GM21360 (cell line): ENCODE results near the gene TRAPPC3L.
A peak's percentile ranks its signal among the peaks of the same experiment; 100 is the strongest.

Experiments used
- ATAC-seq: cut with Tn5 transposase; IDR thresholded peaks from one replicate; pipeline ENCODE4 v1.9.1; 2021; ENCODE audit warnings: mild to moderate bottlenecking, moderate library complexity; ENCODE audit not compliant: unreplicated experiment

Gene TRAPPC3L

GRCh38 chr6:116560130-116560529, 14.6 kb upstream of the TRAPPC3L start:
- no peak for ATAC-seq

DNA sequence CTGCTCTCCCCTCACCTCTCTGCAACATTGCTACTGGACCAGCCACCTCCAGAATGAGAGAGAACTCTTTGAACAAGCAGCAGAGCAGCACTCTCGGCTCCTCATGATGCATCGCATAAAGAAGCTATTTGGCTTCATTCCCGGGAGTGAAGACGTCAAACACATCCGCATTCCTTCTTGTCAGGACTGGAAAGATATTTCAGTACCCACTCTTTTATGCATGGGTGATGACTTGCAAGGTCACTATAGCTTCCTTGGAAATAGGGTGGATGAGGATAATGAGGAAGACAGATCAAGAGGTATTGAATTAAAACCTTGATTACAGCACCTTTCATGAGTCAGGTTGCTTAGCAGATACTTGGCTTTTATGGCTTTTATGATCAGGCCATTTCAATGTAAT, 12.4 kb upstream of the TRAPPC3L start:
- no peak for ATAC-seq

GRCh38 chr6:116556814-116557415, 11.4 kb upstream of the TRAPPC3L start:
- no peak for ATAC-seq

DNA sequence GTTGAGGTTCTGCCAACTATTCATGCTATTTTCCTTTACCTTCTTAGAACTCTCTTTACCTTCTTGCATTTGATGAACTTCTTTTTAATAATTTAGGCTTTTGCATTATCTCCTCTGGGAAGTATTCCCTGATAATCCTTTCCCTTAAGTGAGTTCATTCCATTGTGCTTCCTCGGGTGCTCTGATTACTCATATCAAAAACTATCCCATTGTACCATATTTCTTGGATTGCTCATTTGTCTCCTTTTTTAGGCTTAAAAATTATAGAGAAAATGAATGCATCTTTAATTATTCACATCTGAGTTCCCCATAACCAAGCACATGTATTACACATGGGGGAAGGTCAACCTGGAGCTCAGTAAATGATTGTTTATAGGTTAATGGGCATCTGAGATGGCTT, 10.6 kb upstream of the TRAPPC3L start:
- ATAC-seq: no peak

GRCh38 chr6:116553451-116553850, 8.0 kb upstream of the TRAPPC3L start, which contains the start of gene CALHM4:
Gene CALHM4 (plus strand): TSS chr6:116553751. CDS start chr6:116553794, 43 bp downstream.
- no peak for ATAC-seq

- no peak for ATAC-seq
These were observed 5.3 kb upstream of the TRAPPC3L start for GRCh38 chr6:116550796-116551195.

GRCh38 chr6:116547358-116547757, 1.9 kb upstream of the TRAPPC3L start:
- ATAC-seq: no peak

DNA sequence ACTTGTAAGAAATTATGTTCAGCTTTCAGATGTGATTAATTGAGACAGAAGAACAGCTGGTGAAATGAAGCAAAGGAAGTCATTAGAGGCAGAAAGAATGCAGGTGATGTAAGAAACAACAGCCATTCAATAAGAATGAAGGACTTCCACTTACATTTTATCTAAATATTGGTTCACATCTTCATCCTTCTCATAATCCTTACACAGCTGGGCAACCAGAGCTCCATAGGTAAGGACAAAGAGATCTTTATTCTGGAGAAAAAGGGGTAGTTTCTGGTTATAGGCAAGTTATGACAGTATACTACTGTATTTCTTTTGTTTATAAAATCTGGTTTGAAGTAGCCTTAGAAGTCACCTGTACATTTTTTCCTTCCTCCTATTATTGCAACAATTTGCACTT, 2.3 kb downstream of the TRAPPC3L start:
- ATAC-seq: no peak

GRCh38 chr6:116542426-116542825, 3.1 kb downstream of the TRAPPC3L start:
- ATAC-seq: no peak

GRCh38 chr6:116536216-116536621, 9.3 kb downstream of the TRAPPC3L start:
- peak; percentile 55 for ATAC-seq

GRCh38 chr6:116535109-116535508, 10.4 kb downstream of the TRAPPC3L start:
- ATAC-seq: no peak

DNA sequence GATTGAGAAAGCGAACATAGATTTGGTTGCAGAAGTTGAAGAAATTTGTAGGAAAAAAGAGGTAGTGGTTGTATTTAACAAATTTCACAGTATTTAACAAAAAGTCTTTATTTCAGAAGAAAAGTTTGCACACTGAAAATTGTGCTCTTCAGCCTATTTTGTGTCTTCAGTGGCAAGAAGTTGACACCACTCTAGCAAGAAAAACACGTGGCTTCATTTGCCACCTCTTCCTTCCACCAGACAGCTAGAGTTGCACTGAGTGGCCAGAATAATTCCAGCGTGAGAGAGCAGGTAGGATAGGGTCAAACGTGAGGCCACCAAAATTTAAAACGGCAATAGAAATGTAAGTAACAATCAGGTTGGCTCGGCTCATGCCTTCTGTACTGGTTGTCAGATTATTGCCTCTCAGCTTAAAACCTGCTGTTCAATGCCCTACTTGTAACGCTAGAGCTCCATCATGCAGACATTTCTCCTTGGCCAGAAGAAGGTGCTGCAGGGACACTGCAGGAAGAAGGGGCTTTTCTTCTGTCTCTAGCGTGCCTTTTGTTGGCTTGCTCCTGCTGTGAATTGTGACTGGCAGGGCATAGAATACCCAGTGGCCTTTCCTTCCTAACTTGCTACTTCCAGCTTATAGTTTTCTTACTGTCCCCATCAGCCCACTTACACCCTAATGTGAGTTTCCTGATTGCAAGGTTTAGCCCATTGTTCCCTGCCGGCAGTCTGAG, 12.1 kb downstream of the TRAPPC3L start:
- no peak for ATAC-seq

GRCh38 chr6:116531675-116532570, 13.6 kb downstream of the TRAPPC3L start:
- ATAC-seq: peak; percentile 70

DNA sequence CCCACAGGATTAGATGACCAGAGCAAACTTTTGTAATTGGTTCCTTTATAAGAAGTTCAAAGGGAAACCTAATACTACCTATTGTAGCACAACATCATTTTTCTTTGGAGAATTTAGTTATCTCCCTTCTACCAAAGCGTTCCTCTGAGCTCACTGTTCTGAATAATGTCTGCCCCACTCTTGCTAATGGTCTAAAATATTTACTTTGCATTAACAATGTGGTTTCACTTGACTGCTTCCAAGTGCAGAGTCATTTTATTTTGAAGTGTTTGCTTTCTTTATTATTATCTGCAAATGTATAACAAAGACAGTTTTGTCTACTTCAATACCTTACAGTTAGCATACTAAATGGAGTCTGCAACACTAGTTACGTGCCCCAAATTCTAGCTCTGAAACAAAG, 15.0 kb downstream of the TRAPPC3L start:
- no peak for ATAC-seq

DNA sequence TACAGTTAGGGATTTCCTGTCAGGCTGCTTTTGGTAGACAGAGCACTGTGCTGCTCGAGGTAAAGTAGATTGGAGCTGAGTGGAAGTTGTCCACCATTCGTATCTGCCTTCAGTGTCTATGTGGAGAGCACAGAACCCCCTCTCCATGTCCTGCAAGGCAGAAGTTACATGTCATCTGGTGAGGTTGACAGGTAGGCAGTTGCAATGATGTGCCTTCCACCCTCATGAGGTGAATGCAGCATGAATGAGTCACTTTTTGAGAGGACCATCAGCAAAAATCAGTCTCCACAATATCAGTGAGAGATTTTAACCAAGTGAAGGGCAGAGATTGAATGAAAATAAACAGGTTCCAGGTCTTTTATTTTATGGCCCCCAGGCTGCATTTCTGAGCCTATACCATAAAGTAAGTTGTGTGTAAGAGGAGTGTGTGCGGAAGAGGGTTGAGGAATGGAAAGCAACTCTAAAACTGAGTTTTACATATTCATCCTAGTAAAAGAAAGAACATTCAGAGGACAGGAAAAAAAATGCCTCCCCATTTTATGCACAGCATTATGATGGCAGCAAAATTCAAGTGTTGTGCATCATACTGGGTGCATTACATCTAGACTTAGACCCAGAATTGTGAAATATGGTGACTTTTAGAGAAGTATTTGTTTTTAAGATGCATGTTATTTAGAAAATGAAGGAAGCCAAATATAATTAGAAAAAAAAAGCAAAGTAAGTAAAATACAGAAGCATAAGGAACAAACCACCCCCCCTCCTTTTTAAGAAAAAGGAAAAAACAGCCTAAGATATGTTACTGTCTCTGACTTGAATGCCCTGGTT, 15.8 kb downstream of the TRAPPC3L start:
- ATAC-seq: no peak

DNA sequence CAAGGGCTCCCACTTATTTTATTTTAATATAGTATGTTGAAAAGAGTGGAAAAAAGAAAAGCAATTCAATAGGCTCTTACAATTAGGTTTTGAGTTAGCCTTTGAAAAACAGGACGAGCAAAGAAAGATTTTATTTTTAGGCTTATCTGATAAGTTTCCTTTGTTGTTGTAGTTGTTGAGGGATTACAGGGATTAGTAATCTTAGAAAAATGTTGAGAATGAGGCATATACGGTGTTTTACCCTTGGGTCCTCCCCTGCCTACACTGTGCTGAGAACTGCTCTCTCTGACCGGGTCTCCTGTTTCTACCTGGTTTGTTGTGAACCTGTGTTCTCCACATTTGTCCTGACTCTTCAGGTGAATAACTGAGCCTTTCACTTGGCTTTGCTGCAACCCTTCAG, 16.7 kb downstream of the TRAPPC3L start:
- no peak for ATAC-seq

DNA sequence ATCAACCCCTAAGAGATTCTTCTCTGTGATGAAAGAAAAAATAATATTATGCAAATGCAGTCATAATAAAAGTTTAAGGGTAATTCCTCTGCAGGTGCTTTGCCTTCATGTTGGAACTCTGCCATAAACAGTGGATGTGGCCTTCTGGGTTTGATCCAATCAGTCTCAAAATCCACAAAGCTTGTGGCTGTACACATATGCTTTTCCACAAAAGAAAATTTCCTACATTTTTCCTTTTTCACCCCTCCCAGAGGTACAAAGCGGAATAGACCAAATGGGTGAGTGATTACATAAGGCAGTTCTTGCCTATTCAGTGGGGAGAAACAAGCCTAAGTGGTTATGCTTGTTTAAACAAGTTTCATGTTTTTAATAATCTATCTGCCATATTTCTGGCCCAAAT, 17.4 kb downstream of the TRAPPC3L start:
- ATAC-seq: no peak

DNA sequence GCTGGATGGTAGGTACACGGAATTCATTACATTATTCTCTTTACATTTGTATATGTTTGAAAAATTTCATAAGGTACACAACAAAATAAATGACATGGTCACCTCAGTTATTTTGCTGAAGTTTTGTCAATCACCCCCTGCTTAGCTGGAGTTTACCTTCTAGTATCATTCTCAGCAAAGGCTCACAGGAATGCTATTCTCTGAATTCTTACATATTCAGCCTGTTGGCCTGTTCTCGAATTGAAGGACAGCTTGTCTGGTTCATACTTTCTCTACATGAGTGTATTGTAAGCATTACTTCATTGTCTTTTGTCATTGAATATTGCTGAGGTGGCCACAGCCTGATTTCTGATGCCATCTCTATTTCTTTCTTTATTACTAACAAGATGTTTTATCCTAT, 21.2 kb downstream of the TRAPPC3L start:
- ATAC-seq: no peak

GRCh38 chr6:116522896-116523295, 22.6 kb downstream of the TRAPPC3L start:
- ATAC-seq: no peak

DNA sequence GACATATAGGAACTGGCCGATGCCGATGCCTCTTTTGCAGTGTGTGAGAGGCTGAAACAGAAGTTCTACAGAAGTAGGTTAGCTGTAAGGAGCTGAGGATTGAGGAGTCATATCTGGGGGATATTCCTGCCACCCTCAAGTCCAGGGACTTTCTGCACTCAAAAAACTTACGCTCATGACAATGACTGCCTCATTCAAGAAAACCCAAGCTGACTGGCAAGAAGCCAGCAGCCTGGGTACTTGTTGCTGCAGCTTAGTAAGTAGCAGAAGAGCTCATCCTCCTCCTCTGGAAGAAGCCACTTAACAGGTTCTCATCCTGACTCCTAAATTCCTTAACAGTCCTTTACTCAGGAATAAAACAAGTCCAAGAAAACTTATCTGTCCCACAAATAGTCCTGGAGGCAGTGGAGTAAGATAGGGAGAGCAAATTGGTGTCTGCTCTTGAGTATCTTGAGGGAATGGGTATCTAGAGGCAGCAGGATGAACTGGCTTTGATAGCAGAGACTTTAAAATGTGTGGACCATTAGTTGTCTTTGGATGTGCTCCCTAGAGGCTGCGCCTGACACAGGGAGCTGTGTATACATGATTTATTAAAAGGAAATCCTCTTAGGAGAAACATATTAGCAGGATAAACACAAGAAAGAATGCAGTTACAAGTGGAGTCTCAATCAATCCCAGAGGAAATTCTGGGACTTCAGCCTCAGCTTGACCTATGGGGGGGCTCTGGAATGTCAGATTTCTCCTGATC, 26.7 kb downstream of the TRAPPC3L start:
- ATAC-seq: no peak
